ENCODE measurements around the gene SLC30A5. TPM values are rescaled to one million over a fixed set of nuclear protein-coding genes. Genes with fewer than 3 reads are reported as not detected.

SLC30A5 gene
- total and polyA plus RNA-seq, 9 of the 15 experiments (the other 6 are each of a cell fraction or from before 2014, with no cell fraction given): 22.9 to 86.8 (median 62.5) TPM

DNA sequence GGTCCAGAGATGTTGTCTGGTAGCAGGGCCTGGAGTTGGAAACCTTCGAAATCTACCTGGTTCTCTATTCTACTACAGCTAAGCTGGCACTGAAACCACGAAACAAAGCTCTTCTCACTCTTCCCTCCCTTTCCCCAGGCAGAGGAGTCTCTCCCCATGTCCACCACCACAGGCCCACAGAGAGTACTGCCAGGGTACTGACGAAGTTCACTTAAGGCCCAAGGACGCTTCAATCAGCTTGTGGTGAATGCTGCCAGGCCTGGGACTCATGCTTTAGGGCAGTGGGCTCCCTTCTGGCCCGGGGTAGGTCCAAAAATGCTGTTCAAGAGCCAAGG, 55.8 kb downstream of the SLC30A5 start (continued):
- TF ChIP-seq, protein P1, sequence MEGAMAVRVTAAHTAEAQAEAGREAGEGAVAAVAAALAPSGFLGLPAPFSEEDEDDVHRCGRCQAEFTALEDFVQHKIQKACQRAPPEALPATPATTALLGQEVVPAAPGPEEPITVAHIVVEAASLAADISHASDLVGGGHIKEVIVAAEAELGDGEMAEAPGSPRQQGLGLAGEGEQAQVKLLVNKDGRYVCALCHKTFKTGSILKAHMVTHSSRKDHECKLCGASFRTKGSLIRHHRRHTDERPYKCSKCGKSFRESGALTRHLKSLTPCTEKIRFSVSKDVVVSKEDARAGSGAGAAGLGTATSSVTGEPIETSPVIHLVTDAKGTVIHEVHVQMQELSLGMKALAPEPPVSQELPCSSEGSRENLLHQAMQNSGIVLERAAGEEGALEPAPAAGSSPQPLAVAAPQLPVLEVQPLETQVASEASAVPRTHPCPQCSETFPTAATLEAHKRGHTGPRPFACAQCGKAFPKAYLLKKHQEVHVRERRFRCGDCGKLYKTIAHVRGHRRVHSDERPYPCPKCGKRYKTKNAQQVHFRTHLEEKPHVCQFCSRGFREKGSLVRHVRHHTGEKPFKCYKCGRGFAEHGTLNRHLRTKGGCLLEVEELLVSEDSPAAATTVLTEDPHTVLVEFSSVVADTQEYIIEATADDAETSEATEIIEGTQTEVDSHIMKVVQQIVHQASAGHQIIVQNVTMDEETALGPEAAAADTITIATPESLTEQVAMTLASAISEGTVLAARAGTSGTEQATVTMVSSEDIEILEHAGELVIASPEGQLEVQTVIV (CRISPR knock-in tag; IDR thresholded peaks at IDR 0.05; ENCODE audit: borderline replicate concordance): no peak
- no peak for TF ChIP-seq HNRNPH1 (optimal IDR thresholded peaks at IDR 0.05; ENCODE audit: low read depth, low read length)

DNA sequence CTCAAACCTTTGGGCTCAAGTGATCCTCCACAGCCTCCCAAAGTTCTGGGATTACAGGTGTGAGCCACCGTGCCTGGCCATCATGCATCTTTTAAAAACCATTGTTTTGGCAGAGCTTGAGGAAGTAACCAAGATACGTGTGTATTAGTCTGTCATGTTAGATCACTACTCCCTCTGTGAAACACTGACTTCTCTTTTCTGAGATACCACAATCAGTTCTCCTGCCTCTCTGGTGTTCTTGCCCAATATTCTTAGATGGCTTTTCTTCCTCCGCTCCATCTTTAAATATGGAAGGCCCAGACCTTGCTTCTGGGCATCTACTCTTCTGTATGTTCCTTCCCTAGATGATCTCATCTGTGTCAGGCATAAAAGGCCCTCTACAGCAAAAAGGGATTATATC, 58.9 kb downstream of the SLC30A5 start:
- H3K27ac ChIP-seq (ENCODE audit: extremely low read depth, low read depth, low read length): no peak overlapping the region
- no peak overlapping the region for H3K9ac ChIP-seq (ENCODE audit: insufficient read depth in 1 of 2, low read depth in 2 of 2, low read length in 2 of 2)
- H2AFZ ChIP-seq (ENCODE audit: low read depth, low read length): no peak overlapping the region
- in situ Hi-C loops (cut with MboI) (no loop called here), intact Hi-C loops (cut with micrococcal nuclease) (no loop called here)
- H3K79me2 ChIP-seq (ENCODE audit: control insufficient read depth, insufficient read depth, low read length): no peaks in the 10 kb centered on the region
- CTCF ChIA-PET (ENCODE audit: low intra/inter-chr PET ratio): no interaction called here
- no peaks in the 10 kb centered on the region for H3K27me3 ChIP-seq (ENCODE audit: control insufficient read depth in 2 of 2, insufficient read depth in 2 of 2, low read length in 2 of 2)
- no TSS peak for BruUV-seq (replicated peaks)
- no peaks in the 10 kb centered on the region for H3K9me3 ChIP-seq (replicated peaks; ENCODE audit: control insufficient read depth, insufficient read depth, low read depth, low read length)
- H3K4me3 ChIP-seq: no peak overlapping the region
- no peaks in the 10 kb centered on the region for H4K20me1 ChIP-seq (replicated peaks; ENCODE audit: control insufficient read depth, insufficient read depth, low read length)
- TF ChIP-seq ZNF76 (CRISPR knock-in tag; IDR thresholded peaks at IDR 0.05; ENCODE audit: borderline replicate concordance) (no peak), CCNT2 (IDR thresholded peaks at IDR 0.05; ENCODE audit: borderline replicate concordance, extremely low read depth, insufficient read length, low read depth, low read length) (no peak), ZNF561 (CRISPR knock-in tag; conservative IDR thresholded peaks at IDR 0.05) (no peak), ZKSCAN8 (CRISPR knock-in tag; IDR thresholded peaks at IDR 0.05) (no peak)
- TF ChIP-seq, protein P2, sequence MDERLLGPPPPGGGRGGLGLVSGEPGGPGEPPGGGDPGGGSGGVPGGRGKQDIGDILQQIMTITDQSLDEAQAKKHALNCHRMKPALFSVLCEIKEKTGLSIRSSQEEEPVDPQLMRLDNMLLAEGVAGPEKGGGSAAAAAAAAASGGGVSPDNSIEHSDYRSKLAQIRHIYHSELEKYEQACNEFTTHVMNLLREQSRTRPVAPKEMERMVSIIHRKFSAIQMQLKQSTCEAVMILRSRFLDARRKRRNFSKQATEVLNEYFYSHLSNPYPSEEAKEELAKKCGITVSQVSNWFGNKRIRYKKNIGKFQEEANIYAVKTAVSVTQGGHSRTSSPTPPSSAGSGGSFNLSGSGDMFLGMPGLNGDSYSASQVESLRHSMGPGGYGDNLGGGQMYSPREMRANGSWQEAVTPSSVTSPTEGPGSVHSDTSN (CRISPR knock-in tag; IDR thresholded peaks at IDR 0.05; ENCODE audit: low read depth): no peak
- TF ChIP-seq, protein P2 (tag; conservative IDR thresholded peaks at IDR 0.05; ENCODE audit: low read depth): no peak
- TF ChIP-seq, protein P3, sequence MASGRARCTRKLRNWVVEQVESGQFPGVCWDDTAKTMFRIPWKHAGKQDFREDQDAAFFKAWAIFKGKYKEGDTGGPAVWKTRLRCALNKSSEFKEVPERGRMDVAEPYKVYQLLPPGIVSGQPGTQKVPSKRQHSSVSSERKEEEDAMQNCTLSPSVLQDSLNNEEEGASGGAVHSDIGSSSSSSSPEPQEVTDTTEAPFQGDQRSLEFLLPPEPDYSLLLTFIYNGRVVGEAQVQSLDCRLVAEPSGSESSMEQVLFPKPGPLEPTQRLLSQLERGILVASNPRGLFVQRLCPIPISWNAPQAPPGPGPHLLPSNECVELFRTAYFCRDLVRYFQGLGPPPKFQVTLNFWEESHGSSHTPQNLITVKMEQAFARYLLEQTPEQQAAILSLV (tag; IDR thresholded peaks at IDR 0.05): no peak
- H3K4me1 ChIP-seq (replicated peaks in 1 of 2; ENCODE audit: control insufficient read depth in 2 of 2, insufficient read depth in 2 of 2, low read length in 2 of 2): no peaks in the 10 kb centered on the region
- WGBS (ENCODE audit: insufficient coverage, low coverage, missing lambda C conversion rate): 30% methylated on average over 3 of the region's 3 CpGs
- FAIRE-seq: no peak
- H3K4me2 ChIP-seq (ENCODE audit: insufficient read depth, low read length): no peak overlapping the region
- DNase-seq (ENCODE audit: extremely low read depth in 1 of 4, low spot score in 3 of 4): no peak
- no peak for ATAC-seq
- H3K9me1 ChIP-seq (ENCODE audit: control insufficient read depth, insufficient read depth, low read length): no peaks in the 10 kb centered on the region
- POLR2A ChIA-PET: no interaction called here
- no peaks in the 10 kb centered on the region for H3K36me3 ChIP-seq (ENCODE audit: control insufficient read depth, insufficient read depth, low read length)
